Peyer's patch (tissue), 4 donors: ENCODE results near the gene PKDCC. TPM values are rescaled to one million over a fixed set of nuclear protein-coding genes. Genes with fewer than 3 reads are reported as not detected.

Source experiments
- DNase-seq, 3 donors: peaks; one replicate each; pipeline ENCODE4 v3.0.0-alpha.2; 2017 to 2019
- H3K27ac ChIP-seq, 4 donors: fragments of 200-600 bp; sonication (generic); one replicate each; pipeline ENCODE4 v1.5.1; 2016 to 2019
- H3K27me3 ChIP-seq, 2 donors: fragments of 200-600 bp; sonication (generic); one replicate each; pipeline ENCODE4 v1.5.1; 2019
- H3K36me3 ChIP-seq, 3 donors: fragments of 200-600 bp; sonication (generic); one replicate each; pipeline ENCODE4 v1.5.1; 2016 to 2019
- H3K4me1 ChIP-seq, 4 donors: fragments of 200-600 bp; sonication (generic); one replicate each; pipeline ENCODE4 v1.5.1; 2016 to 2019
- H3K4me3 ChIP-seq, 4 donors: fragments of 200-600 bp; sonication (generic); 1 replicate in 3 of 4; 2 replicates in 1 of 4; pipeline ENCODE4 v1.5.1; 2016 to 2019; ENCODE audit warnings: mild to moderate bottlenecking in 1 of 4
- H3K9me3 ChIP-seq, 4 donors: fragments of 200-600 bp; sonication (generic); one replicate each; pipeline ENCODE4 v1.5.1; 2016 to 2019; ENCODE audit warnings: mild to moderate bottlenecking in 1 of 4
- POLR2A ChIP-seq, 2 donors: fragments of 450-650 bp; IDR thresholded peaks; one replicate each; pipeline ENCODE4 v1.5.1; 2017; ENCODE audit warnings: antibody characterized with exemption in 2 of 2, mild to moderate bottlenecking in 2 of 2, moderate library complexity in 2 of 2
- total RNA-seq, 4 donors: library from RNA; depleted of rRNA; stranded (reverse); fragments of >200 nt; gene quantifications; one replicate each; pipeline ENCODE4 v1.1.0, GENCODE V29; 2016
- TF ChIP-seq, protein P1 (sequence below), 6 experiments: fragments of 450-650 bp in 4 of 6; fragments of 200-600 bp in 2 of 6; sonication (generic) in 1 of 6; IDR thresholded peaks; one replicate each; pipeline ENCODE4 v1.5.1; 2017 to 2019; ENCODE audit warnings: antibody characterized with exemption in 6 of 6, mild to moderate bottlenecking in 3 of 6, moderate library complexity in 1 of 6

PKDCC gene
- total RNA-seq, 4 donors from 2014 or later = 113 to 210 (median 157) TPM

DNA sequence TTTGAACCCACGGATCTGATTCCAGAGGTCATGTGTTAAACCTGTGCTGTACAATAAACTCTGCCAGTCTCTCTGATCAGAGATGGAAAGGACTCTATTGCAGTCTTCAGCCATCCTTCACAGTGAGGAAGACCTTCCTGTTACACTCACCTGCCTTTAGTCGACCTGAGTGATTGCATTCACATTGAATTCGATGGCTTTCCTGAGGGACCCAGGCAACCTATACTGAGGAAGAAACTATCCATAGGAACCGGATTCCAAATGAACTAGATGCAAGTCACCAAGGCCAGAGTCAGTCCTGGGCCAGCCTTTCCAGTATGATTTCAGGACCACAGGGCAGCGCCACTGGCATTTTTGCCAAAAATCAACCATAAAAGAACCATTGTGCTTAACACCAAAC lies 56.8 kb downstream of the PKDCC start:
- H3K9me3 ChIP-seq = no peaks in the 10 kb centered on the region
- no peak for TF ChIP-seq POLR2A (IDR thresholded peaks at IDR 0.05)
- TF ChIP-seq, protein P1, sequence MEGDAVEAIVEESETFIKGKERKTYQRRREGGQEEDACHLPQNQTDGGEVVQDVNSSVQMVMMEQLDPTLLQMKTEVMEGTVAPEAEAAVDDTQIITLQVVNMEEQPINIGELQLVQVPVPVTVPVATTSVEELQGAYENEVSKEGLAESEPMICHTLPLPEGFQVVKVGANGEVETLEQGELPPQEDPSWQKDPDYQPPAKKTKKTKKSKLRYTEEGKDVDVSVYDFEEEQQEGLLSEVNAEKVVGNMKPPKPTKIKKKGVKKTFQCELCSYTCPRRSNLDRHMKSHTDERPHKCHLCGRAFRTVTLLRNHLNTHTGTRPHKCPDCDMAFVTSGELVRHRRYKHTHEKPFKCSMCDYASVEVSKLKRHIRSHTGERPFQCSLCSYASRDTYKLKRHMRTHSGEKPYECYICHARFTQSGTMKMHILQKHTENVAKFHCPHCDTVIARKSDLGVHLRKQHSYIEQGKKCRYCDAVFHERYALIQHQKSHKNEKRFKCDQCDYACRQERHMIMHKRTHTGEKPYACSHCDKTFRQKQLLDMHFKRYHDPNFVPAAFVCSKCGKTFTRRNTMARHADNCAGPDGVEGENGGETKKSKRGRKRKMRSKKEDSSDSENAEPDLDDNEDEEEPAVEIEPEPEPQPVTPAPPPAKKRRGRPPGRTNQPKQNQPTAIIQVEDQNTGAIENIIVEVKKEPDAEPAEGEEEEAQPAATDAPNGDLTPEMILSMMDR (IDR thresholded peaks at IDR 0.05) = no peak
- no peak for DNase-seq
- H3K36me3 ChIP-seq = no peaks in the 10 kb centered on the region
- H3K27me3 ChIP-seq = no peaks in the 10 kb centered on the region
- H3K27ac ChIP-seq = peak overlapping the region in 3 of 4 donors; percentile 88 to 94 (median 92)
- peaks cover 6 to 45% (median 35%) of the 10 kb centered on the region in 4 donors for H3K4me1 ChIP-seq
- no peak overlapping the region for H3K4me3 ChIP-seq

DNA sequence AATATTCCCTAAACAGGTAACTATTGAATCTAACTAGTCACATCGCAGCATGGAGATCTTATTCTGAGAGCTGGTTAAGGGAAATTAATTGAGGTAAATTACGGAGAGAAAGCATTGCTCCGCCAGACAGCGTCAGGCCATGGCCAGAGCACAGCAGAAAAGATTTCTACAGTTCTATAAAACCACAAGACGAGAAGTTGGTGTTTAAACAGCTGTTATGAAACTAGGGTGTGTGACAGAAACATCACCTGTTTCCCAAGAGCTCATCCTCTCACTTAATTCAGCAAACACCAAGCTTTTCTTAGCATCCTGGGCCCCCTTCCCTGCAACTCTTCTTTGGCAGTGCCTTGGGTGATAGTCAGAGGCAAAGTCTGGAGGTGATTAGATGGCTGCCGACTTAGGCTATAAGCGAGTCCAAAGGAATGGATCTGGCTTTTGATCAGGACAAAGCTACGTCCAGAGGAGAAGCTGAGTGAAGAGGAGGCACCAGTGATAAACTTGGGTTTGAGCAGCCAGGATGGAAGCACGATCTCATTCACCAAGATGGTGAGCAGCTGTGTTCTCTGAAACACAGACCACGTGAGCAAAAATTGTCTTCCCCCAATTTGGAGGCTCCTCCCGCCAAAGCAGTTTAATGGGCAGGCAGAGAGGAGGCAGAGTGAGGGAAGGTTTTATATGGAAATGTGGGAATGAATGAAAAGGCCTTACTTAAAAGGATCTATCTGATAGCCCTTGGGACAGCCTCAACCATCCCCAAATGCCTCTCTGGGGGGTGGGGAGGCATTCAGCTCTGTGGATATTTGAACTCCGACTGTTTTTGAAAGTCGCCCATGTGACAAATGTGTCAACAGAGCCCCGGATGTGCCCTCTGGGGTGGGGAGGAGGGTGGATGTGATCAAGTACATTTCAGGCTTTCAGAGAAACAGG lies 57.8 kb downstream of the PKDCC start:
- peak in 1 of 2 donors; percentile 7 for TF ChIP-seq POLR2A (IDR thresholded peaks at IDR 0.05)
- TF ChIP-seq, protein P1 (IDR thresholded peaks at IDR 0.05) = no peak
- peak in 2 of 3 donors; percentile 91 to 93 for DNase-seq
- no peaks in the 10 kb centered on the region for H3K27me3 ChIP-seq
- H3K4me1 ChIP-seq = peaks cover 6 to 45% (median 35%) of the 10 kb centered on the region in 4 donors
- no peaks in the 10 kb centered on the region for H3K36me3 ChIP-seq
- H3K9me3 ChIP-seq = no peaks in the 10 kb centered on the region
- peak overlapping the region in 2 of 4 donors; percentile 3 to 6 for H3K4me3 ChIP-seq
- H3K27ac ChIP-seq = peak overlapping the region; percentile 73 to 94 (median 90)

DNA sequence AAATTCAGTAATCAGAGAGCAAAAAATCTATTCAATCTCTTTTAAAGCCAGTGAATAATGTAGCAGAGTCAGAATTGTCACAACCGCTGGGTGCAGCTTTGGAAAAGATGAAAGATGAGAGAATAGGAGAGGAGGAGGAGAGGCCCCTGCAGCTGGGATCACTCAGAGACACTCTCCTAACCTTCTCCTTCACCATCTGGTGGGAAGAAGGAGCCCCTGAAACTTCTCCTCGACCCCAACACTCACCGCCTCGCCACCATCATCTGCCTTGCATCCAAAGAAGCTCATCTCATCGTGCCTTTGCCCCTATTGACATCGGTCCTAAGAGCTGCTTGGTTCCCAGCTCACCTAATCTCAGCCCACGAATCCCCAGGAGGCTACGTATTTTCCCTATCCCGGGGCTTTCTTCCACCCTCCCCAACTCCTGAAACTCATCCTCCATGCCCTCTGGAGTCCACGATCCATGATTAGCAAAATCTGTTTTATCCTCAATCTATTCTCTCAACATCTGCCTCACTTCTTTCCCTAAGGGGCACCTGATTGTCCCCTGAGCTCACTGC lies 58.5 kb downstream of the PKDCC start:
- no peaks in the 10 kb centered on the region for H3K27me3 ChIP-seq
- no peak for TF ChIP-seq POLR2A (IDR thresholded peaks at IDR 0.05)
- TF ChIP-seq, protein P1 (IDR thresholded peaks at IDR 0.05) = no peak
- peak overlapping the region; percentile 73 to 94 (median 90) for H3K27ac ChIP-seq
- no peaks in the 10 kb centered on the region for H3K36me3 ChIP-seq
- peaks cover 6 to 45% (median 32%) of the 10 kb centered on the region in 4 donors for H3K4me1 ChIP-seq
- H3K4me3 ChIP-seq = no peak overlapping the region
- DNase-seq = no peak
- H3K9me3 ChIP-seq = no peaks in the 10 kb centered on the region

DNA sequence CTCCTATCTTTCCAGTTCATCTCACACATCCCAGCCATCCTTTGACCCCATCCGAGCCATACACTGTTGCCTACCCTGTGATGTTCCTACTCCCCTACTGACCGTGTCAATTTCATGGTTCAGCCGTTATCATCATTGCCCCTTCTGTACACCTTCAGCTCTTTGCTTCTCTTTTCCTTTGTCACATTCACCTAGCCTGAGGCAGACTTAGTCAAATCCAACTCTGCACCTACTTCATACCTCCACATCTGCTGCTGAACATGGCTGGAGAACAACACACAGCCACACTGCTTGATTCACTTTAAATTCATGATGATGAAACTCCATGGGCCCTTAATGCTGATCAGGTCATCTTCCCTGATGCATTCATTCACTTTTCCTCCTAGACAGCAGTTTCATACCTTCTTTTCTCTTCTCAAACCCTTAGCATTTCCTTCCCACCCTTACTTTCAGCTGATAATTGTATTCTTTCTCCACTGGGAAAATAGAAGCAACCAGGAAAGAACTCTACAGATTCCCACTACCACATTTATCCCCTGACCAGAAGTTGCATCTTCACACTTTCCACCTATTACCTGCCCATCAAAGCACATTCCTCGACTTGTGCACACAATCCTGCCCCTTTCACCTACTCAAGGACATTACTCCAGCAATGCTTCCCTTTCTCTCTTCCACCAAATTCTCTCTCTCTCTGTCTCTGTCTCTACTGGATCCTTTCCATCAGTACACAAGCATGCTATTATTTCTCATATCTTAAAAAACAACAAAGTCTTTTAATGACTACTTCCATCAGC lies 59.6 kb downstream of the PKDCC start:
- DNase-seq = no peak
- no peaks in the 10 kb centered on the region for H3K36me3 ChIP-seq
- TF ChIP-seq, protein P1 (IDR thresholded peaks at IDR 0.05) = no peak
- TF ChIP-seq POLR2A (IDR thresholded peaks at IDR 0.05) = no peak
- no peak overlapping the region for H3K4me3 ChIP-seq
- H3K27ac ChIP-seq = peak overlapping the region in 3 of 4 donors; percentile 7 to 94 (median 92)
- H3K9me3 ChIP-seq = no peaks in the 10 kb centered on the region
- H3K27me3 ChIP-seq = no peaks in the 10 kb centered on the region
- H3K4me1 ChIP-seq = peaks cover 4 to 39% (median 21%) of the 10 kb centered on the region in 4 donors

Other genes with a start within 250 kb of the PKDCC start
- gene EML4, start 121.3 kb downstream of the PKDCC start, total RNA-seq = 100 to 1,000 TPM in 1 of 4 donors, 10 to 100 TPM in 3; 73.7 to 115 (median 84.4) TPM